Thyroid gland (tissue), 4 donors: ENCODE data around the gene DPF3. TPM values are rescaled to one million over a fixed set of nuclear protein-coding genes. Genes with fewer than 3 reads are reported as not detected.

Source experiments
- DNase-seq, 2 donors: peaks; one replicate each; pipeline ENCODE4 v3.0.0-alpha.2; 2019
- H3K27ac ChIP-seq, 3 donors: fragments of 200-600 bp; sonication (generic); 1 replicate in 2 of 3; 2 replicates in 1 of 3; pipeline ENCODE4 v1.5.1; 2016 to 2019; ENCODE audit warnings: mild to moderate bottlenecking in 1 of 3, moderate library complexity in 1 of 3
- H3K27me3 ChIP-seq: fragments of 200-600 bp; sonication (generic); one replicate; pipeline ENCODE4 v1.5.1; 2019
- H3K36me3 ChIP-seq, 2 donors: fragments of 200-600 bp; sonication (generic); one replicate each; pipeline ENCODE4 v1.5.1; 2016 to 2019
- H3K4me1 ChIP-seq, 2 donors: fragments of 200-600 bp; sonication (generic); one replicate each; pipeline ENCODE4 v1.5.1; 2017 to 2019
- H3K4me3 ChIP-seq, 3 donors: fragments of 200-600 bp; sonication (generic); replicated peaks in 1 of 3; 1 replicate in 2 of 3; 2 replicates in 1 of 3; pipeline ENCODE4 v1.5.1; 2016; ENCODE audit warnings: mild to moderate bottlenecking in 1 of 3
- H3K9me3 ChIP-seq: fragments of 200-600 bp; sonication (generic); one replicate; pipeline ENCODE4 v1.5.1; 2017
- POLR2A ChIP-seq, 2 donors: fragments of 450-650 bp; IDR thresholded peaks; one replicate each; pipeline ENCODE4 v1.6.1; 2017; ENCODE audit warnings: antibody characterized with exemption in 2 of 2, mild to moderate bottlenecking in 2 of 2, moderate library complexity in 1 of 2
- WGBS, 2 donors: methylation state at CpG; one replicate each; pipeline ENCODE4 v1.1.5; 2017; 5-methylcytosine and 5-hydroxymethylcytosine counted together
- intact Hi-C: fragments of 100-400 bp; cut with DNase I; formaldehyde crosslinking; loops from one replicate; pipeline ENCODE4 v1.15.1; 2023
- total RNA-seq, 4 donors: library from RNA; depleted of rRNA; stranded (reverse); fragments of >200 nt; gene quantifications; one replicate each; pipeline ENCODE4 v1.2.3, GENCODE V29; 2016
- TF ChIP-seq, protein P1 (sequence below), 6 experiments: fragments of 200-600 bp in 3 of 6; fragments of 450-650 bp in 3 of 6; sonication (generic) in 3 of 6; IDR thresholded peaks; one replicate each; pipeline ENCODE4 v1.5.1; 2016 to 2019; ENCODE audit warnings: antibody characterized with exemption in 6 of 6, mild to moderate bottlenecking in 2 of 6, inconsistent platforms in 1 of 6, moderate library complexity in 1 of 6

DPF3 gene
- total RNA-seq, 4 donors from 2014 or later = 0.27 to 3.3 (median 1.3) TPM

GRCh38 chr14:72849222-72849621, 44.7 kb downstream of the DPF3 start:
- Histone ChIP-seq H3K4me3 (no peak overlapping the region), H3K9me3 (no peaks in the 10 kb centered on the region), H3K36me3 (no peaks in the 10 kb centered on the region), H3K4me1 (no peaks in the 10 kb centered on the region), H3K27me3 (no peaks in the 10 kb centered on the region), H3K27ac (no peak overlapping the region)
- intact Hi-C loops = no loop called here
- WGBS, 2 donors = 67 to 70% methylated on average over 12 of the region's 12 CpGs
- DNase-seq = no peak
- no peak for TF ChIP-seq POLR2A (IDR thresholded peaks at IDR 0.05)
- TF ChIP-seq, protein P1, sequence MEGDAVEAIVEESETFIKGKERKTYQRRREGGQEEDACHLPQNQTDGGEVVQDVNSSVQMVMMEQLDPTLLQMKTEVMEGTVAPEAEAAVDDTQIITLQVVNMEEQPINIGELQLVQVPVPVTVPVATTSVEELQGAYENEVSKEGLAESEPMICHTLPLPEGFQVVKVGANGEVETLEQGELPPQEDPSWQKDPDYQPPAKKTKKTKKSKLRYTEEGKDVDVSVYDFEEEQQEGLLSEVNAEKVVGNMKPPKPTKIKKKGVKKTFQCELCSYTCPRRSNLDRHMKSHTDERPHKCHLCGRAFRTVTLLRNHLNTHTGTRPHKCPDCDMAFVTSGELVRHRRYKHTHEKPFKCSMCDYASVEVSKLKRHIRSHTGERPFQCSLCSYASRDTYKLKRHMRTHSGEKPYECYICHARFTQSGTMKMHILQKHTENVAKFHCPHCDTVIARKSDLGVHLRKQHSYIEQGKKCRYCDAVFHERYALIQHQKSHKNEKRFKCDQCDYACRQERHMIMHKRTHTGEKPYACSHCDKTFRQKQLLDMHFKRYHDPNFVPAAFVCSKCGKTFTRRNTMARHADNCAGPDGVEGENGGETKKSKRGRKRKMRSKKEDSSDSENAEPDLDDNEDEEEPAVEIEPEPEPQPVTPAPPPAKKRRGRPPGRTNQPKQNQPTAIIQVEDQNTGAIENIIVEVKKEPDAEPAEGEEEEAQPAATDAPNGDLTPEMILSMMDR (IDR thresholded peaks at IDR 0.05) = no peak

DNA sequence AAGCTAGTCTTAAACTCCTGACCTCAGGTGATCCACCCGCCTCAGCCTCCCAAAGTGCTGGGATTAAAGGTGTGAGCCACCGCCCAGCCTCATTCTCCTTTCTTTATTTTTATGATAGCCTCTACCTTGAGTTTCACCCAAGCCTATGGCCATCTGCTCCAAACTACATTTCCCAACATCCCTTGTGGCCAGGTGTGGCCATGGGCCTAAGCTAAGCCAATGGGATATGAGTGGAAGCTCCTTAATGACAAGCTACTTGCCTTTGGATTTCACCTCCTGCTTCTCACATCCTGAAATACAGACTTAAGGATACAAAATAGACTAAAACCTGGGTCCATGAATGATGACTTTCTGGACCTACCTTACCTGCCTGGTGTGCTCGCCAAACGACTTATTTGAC, 46.2 kb downstream of the DPF3 start:
- Histone ChIP-seq H3K27me3 (no peaks in the 10 kb centered on the region), H3K4me3 (no peak overlapping the region), H3K9me3 (no peaks in the 10 kb centered on the region), H3K4me1 (no peaks in the 10 kb centered on the region), H3K27ac (no peak overlapping the region), H3K36me3 (no peaks in the 10 kb centered on the region)
- 95 to 98% methylated on average over 4 of the region's 4 CpGs for WGBS, 2 donors
- intact Hi-C loops = no loop called here
- DNase-seq = no peak
- TF ChIP-seq POLR2A (IDR thresholded peaks at IDR 0.05) = no peak
- TF ChIP-seq, protein P1 (IDR thresholded peaks at IDR 0.05) = no peak

- intact Hi-C loops = no loop called here
- Histone ChIP-seq H3K36me3 (no peaks in the 10 kb centered on the region), H3K4me3 (no peak overlapping the region), H3K4me1 (no peaks in the 10 kb centered on the region), H3K27ac (no peak overlapping the region), H3K9me3 (no peaks in the 10 kb centered on the region), H3K27me3 (no peaks in the 10 kb centered on the region)
- no peak for DNase-seq
- 73 to 76% methylated on average over 4 of the region's 4 CpGs for WGBS, 2 donors
- TF ChIP-seq, protein P1 (IDR thresholded peaks at IDR 0.05) = no peak
- no peak for TF ChIP-seq POLR2A (IDR thresholded peaks at IDR 0.05)
Measured at GRCh38 chr14:72845683-72846082, 48.2 kb downstream of the DPF3 start.

DNA sequence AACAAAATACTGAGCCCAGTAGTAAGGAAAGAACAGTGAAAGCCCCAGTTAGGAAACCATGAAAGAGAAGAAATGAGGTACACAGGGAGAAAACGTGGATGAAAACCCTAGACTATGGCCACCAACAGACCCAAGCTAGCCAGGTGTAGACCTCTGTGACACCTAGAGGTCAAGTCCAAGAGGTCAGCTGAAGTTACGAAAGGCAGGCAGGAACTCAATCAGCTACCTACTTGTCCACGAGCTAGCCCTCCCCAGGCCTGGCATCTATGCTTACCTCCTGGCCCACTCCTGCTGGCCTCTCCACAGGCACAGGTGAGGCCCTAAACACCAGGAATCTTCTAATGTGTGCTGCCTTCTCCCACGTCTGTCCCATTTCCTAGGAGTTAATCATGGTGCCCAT, 48.7 kb downstream of the DPF3 start:
- Histone ChIP-seq H3K36me3 (no peaks in the 10 kb centered on the region), H3K27me3 (no peaks in the 10 kb centered on the region), H3K9me3 (no peaks in the 10 kb centered on the region), H3K4me1 (no peaks in the 10 kb centered on the region), H3K4me3 (no peak overlapping the region), H3K27ac (no peak overlapping the region)
- WGBS, 2 donors = 88 to 97% methylated on average over 4 of the region's 4 CpGs
- no peak for DNase-seq
- intact Hi-C loops = no loop called here
- no peak for TF ChIP-seq POLR2A (IDR thresholded peaks at IDR 0.05)
- TF ChIP-seq, protein P1 (IDR thresholded peaks at IDR 0.05) = no peak

- Histone ChIP-seq H3K27ac (no peak overlapping the region), H3K9me3 (no peaks in the 10 kb centered on the region), H3K27me3 (no peaks in the 10 kb centered on the region), H3K36me3 (no peaks in the 10 kb centered on the region), H3K4me3 (no peak overlapping the region), H3K4me1 (no peaks in the 10 kb centered on the region)
- intact Hi-C loops = no loop called here
- WGBS, 2 donors = 82 to 86% methylated on average over 3 of the region's 3 CpGs
- no peak for TF ChIP-seq POLR2A (IDR thresholded peaks at IDR 0.05)
- TF ChIP-seq, protein P1 (IDR thresholded peaks at IDR 0.05) = no peak
- no peak for DNase-seq
Measured at GRCh38 chr14:72844524-72844923, 49.4 kb downstream of the DPF3 start.
